H1 (cell line): ENCODE measurements around the gene BBC3. TPM values are rescaled to one million over a fixed set of nuclear protein-coding genes. Genes with fewer than 3 reads are reported as not detected.

Experiments
- CTCF ChIA-PET: fragments of 300-600 bp; sonication (Branson Sonifier 250); formaldehyde crosslinking; loops from one replicate; lab custom pipeline; 2021; ENCODE audit not compliant: partially characterized antibody; lab: Charles Lee
- POLR2A ChIA-PET: fragments of 300-600 bp; sonication (Branson Sonifier 250); formaldehyde crosslinking; loops from one replicate; lab custom pipeline; 2021; ENCODE audit warnings: inconsistent platforms; ENCODE audit not compliant: partially characterized antibody; lab: Charles Lee
- DNase-seq, 2 experiments: peaks; one replicate each; pipeline versions ENCODE4 v3.0.0 to v3.0.0-alpha.2; 2010 to 2022; ENCODE audit warnings: low spot score in 2 of 2, low read depth in 1 of 2, mixed read lengths in 1 of 2
- FAIRE-seq: peaks from 2 replicates; lab custom pipeline; 2011; peaks lifted over from hg19 to GRCh38; lab: Jason Lieb, UNC
- H2AFZ ChIP-seq: 2 replicates; pipeline ENCODE4 v1.8.1; 2012; ENCODE audit warnings: low read length, inconsistent platforms
- H2AK5ac ChIP-seq: 2 replicates; pipeline ENCODE4 v1.6.1; 2013; ENCODE audit warnings: low read depth, low read length
- H2BK120ac ChIP-seq: replicated peaks from 2 replicates; pipeline ENCODE3; 2013; ENCODE audit warnings: low read depth, low read length, inconsistent platforms
- H2BK12ac ChIP-seq: 2 replicates; pipeline ENCODE4 v1.6.1; 2013; ENCODE audit warnings: low read depth, low read length
- H2BK15ac ChIP-seq: 2 replicates; pipeline ENCODE4 v1.6.1; 2013; ENCODE audit warnings: low read length
- H2BK20ac ChIP-seq: 2 replicates; pipeline ENCODE4 v1.6.1; 2013; ENCODE audit warnings: low read length
- H2BK5ac ChIP-seq: 2 replicates; pipeline ENCODE4 v1.6.1; 2013; ENCODE audit warnings: low read depth, low read length
- H3K14ac ChIP-seq: 2 replicates; pipeline ENCODE4 v1.6.1; 2013; ENCODE audit warnings: inconsistent platforms; ENCODE audit not compliant: insufficient read length
- H3K18ac ChIP-seq: 2 replicates; pipeline ENCODE4 v1.6.1; 2013; ENCODE audit warnings: low read length; ENCODE audit errors: extremely low read depth
- H3K23ac ChIP-seq: 2 replicates; pipeline ENCODE4 v1.6.1; 2013; ENCODE audit warnings: inconsistent platforms; ENCODE audit not compliant: insufficient read length
- H3K23me2 ChIP-seq: 2 replicates; pipeline ENCODE4 v1.6.1; 2013; ENCODE audit warnings: low read depth, low read length
- H3K27ac ChIP-seq: 2 replicates; pipeline ENCODE4 v1.6.1; 2011; ENCODE audit warnings: low read depth, low read length, inconsistent platforms
- H3K27me3 ChIP-seq, 4 experiments: replicated peaks in 1 of 4; 1 replicate in 1 of 4; 2 replicates in 3 of 4; pipeline versions ENCODE4 v1.6.1 to v1.8.1; 2011 to 2013; ENCODE audit warnings: low read length in 3 of 4, mild to moderate bottlenecking in 3 of 4, inconsistent platforms in 2 of 4, mixed read lengths in 2 of 4, moderate library complexity in 1 of 4; ENCODE audit not compliant: control insufficient read depth in 3 of 4, insufficient read depth in 3 of 4; ENCODE audit errors: extremely low read depth in 1 of 4
- H3K36me3 ChIP-seq, 4 experiments: 2 replicates each; pipeline versions ENCODE4 v1.6.1 to v1.8.1; 2011 to 2013; ENCODE audit warnings: mild to moderate bottlenecking in 4 of 4, low read length in 3 of 4, moderate library complexity in 2 of 4, control low read depth in 1 of 4, inconsistent platforms in 1 of 4; ENCODE audit not compliant: insufficient read depth in 4 of 4, control insufficient read depth in 2 of 4
- H3K4ac ChIP-seq: replicated peaks from 2 replicates; pipeline ENCODE3; 2013; ENCODE audit warnings: low read length, low read depth, mixed read lengths, inconsistent platforms; ENCODE audit not compliant: insufficient read length
- H3K4me1 ChIP-seq, 4 experiments: replicated peaks in 1 of 4; 1 replicate in 1 of 4; 2 replicates in 3 of 4; pipeline versions ENCODE4 v1.6.1 to v1.8.1; 2011 to 2013; ENCODE audit warnings: low read length in 3 of 4, inconsistent platforms in 2 of 4, mixed read lengths in 1 of 4; ENCODE audit not compliant: insufficient read depth in 4 of 4, control insufficient read depth in 3 of 4
- H3K4me2 ChIP-seq, 2 experiments: 2 replicates each; pipeline versions ENCODE4 v1.6.1 to v1.8.1; 2011 to 2013; ENCODE audit warnings: low read depth in 2 of 2, low read length in 2 of 2, control low read depth in 1 of 2, inconsistent platforms in 1 of 2, mild to moderate bottlenecking in 1 of 2; ENCODE audit not compliant: insufficient read depth in 1 of 2
- H3K4me3 ChIP-seq, 4 experiments: fragments of 200-600, 300-600 bp in 1 of 4; sonication (generic), shearing (Covaris generic), sonication (Bioruptor Twin) in 1 of 4; 2 replicates each; pipeline versions ENCODE4 v1.5.1 to v1.8.1; 2011 to 2016; ENCODE audit warnings: low read length in 4 of 4, low read depth in 3 of 4, control low read depth in 2 of 4, inconsistent platforms in 2 of 4, mild to moderate bottlenecking in 2 of 4, mixed read lengths in 1 of 4, moderate library complexity in 1 of 4; ENCODE audit not compliant: insufficient read depth in 2 of 4; ENCODE audit errors: extremely low read depth in 1 of 4
- H3K56ac ChIP-seq: replicated peaks from 2 replicates; pipeline ENCODE3; 2013; ENCODE audit warnings: low read depth, mild to moderate bottlenecking, mixed read lengths, low read length, inconsistent platforms; ENCODE audit not compliant: insufficient read length
- H3K79me1 ChIP-seq: 2 replicates; pipeline ENCODE4 v1.6.1; 2013; ENCODE audit warnings: low read depth, low read length, control low read depth
- H3K79me2 ChIP-seq, 2 experiments: 2 replicates each; pipeline versions ENCODE4 v1.6.1 to v1.8.1; 2012 to 2013; ENCODE audit warnings: low read length in 2 of 2, mild to moderate bottlenecking in 2 of 2, inconsistent platforms in 1 of 2; ENCODE audit not compliant: insufficient read depth in 2 of 2, control insufficient read depth in 1 of 2
- H3K9ac ChIP-seq, 4 experiments: replicated peaks in 1 of 4; 1 replicate in 1 of 4; 2 replicates in 3 of 4; pipeline versions ENCODE4 v1.6.1 to v1.8.1; 2011 to 2013; ENCODE audit warnings: low read depth in 3 of 4, low read length in 3 of 4, control low read depth in 2 of 4, mild to moderate bottlenecking in 2 of 4, moderate library complexity in 2 of 4, inconsistent platforms in 1 of 4; ENCODE audit errors: extremely low read depth in 1 of 4
- H3K9me3 ChIP-seq, 2 experiments: 2 replicates each; pipeline versions ENCODE4 v1.6.1 to v1.8.1; 2012 to 2013; ENCODE audit warnings: mild to moderate bottlenecking in 2 of 2, moderate library complexity in 2 of 2, control low read depth in 1 of 2, inconsistent platforms in 1 of 2, low read depth in 1 of 2, low read length in 1 of 2, mixed read lengths in 1 of 2; ENCODE audit not compliant: insufficient read depth in 2 of 2
- H4K20me1 ChIP-seq, 2 experiments: replicated peaks in 1 of 2; 2 replicates each; pipeline versions ENCODE3 to v1.8.1; 2011 to 2013; ENCODE audit warnings: inconsistent platforms in 2 of 2, low read length in 2 of 2, mild to moderate bottlenecking in 1 of 2; ENCODE audit not compliant: insufficient read depth in 2 of 2, control insufficient read depth in 1 of 2
- H4K5ac ChIP-seq: 2 replicates; pipeline ENCODE4 v1.6.1; 2013; ENCODE audit warnings: low read length, low read depth, mixed read lengths, inconsistent platforms; ENCODE audit not compliant: insufficient read length
- H4K8ac ChIP-seq: 2 replicates; pipeline ENCODE4 v1.8.0; 2013; ENCODE audit warnings: mild to moderate bottlenecking, moderate library complexity, low read length, inconsistent platforms; ENCODE audit not compliant: insufficient read depth; ENCODE audit errors: extremely low read depth
- H4K91ac ChIP-seq: replicated peaks from 2 replicates; pipeline ENCODE3; 2013; ENCODE audit warnings: low read length, mixed read lengths, inconsistent platforms; ENCODE audit not compliant: insufficient read length
- BACH1 ChIP-seq: IDR thresholded peaks from 2 replicates; pipeline ENCODE4 v1.6.1; 2012; ENCODE audit warnings: low read length, improper control_type of control experiment
- CREB1 ChIP-seq: IDR thresholded peaks from 2 replicates; pipeline ENCODE4 v1.6.1; 2012; ENCODE audit warnings: inconsistent platforms
- GABPA ChIP-seq: IDR thresholded peaks from 2 replicates; pipeline ENCODE4 v1.6.1; 2011; ENCODE audit warnings: mild to moderate bottlenecking, low read length, moderate library complexity, borderline replicate concordance; ENCODE audit not compliant: insufficient read depth
- KDM1A ChIP-seq: fragments of 200-600, 300-600 bp; sonication (generic); IDR thresholded peaks from 2 replicates; pipeline ENCODE4 v1.7.1; 2016; ENCODE audit warnings: mild to moderate bottlenecking, low read length, borderline replicate concordance
- POU5F1 ChIP-seq: IDR thresholded peaks from 2 replicates; pipeline ENCODE4 v1.6.1; 2011; ENCODE audit warnings: low read depth, mild to moderate bottlenecking, low read length, moderate library complexity
- RNF2 ChIP-seq: fragments of 200-900, 300-1000 bp; sonication (generic); IDR thresholded peaks from 2 replicates; pipeline ENCODE4 v1.7.1; 2016; ENCODE audit warnings: borderline replicate concordance, low read depth, mild to moderate bottlenecking, antibody characterized with exemption, low read length; ENCODE audit not compliant: poor library complexity, severe bottlenecking; ENCODE audit errors: missing control alignments
- TBP ChIP-seq: IDR thresholded peaks from 2 replicates; pipeline ENCODE4 v1.6.1; 2011; ENCODE audit warnings: low read depth, low read length, improper control_type of control experiment
- WGBS, 2 experiments: shearing (Covaris generic) in 1 of 2; methylation state at CpG; one replicate each; pipeline versions ENCODE4 v1.1.6 to v1.1.7; 2013 to 2015; ENCODE audit warnings: low lambda C conversion rate in 2 of 2, mixed read lengths in 2 of 2, inconsistent platforms in 1 of 2, low coverage in 1 of 2, missing lambda C conversion rate in 1 of 2; ENCODE audit not compliant: insufficient replicate concordance in 2 of 2, insufficient coverage in 1 of 2, insufficient read length in 1 of 2; ENCODE audit errors: extremely low coverage in 1 of 2, missing lambda C conversion rate in 1 of 2; 5-methylcytosine and 5-hydroxymethylcytosine counted together
- polyA plus RNA-seq, 7 experiments: library from polyadenylated mRNA; depleted of rRNA in 3 of 7; stranded (reverse) in 5 of 7; unstranded in 2 of 7; fragments of >200 nt in 5 of 7; fragments of 200-250 nt in 2 of 7; gene quantifications; 1 replicate in 5 of 7; 2 replicates in 1 of 7; 4 replicates in 1 of 7; pipeline versions ENCODE4 v1.2.1 to v1.2.3, GENCODE V29; 2011 to 2013; ENCODE audit warnings: missing spikeins in 2 of 7, mixed read lengths in 2 of 7
- total RNA-seq: library from RNA; stranded (reverse); fragmentation: NEBNext Ultra II Directional; extraction: Animal tissue kit (Norgen Biotek cat#: 25700); gene quantifications from 2 replicates; pipeline ENCODE4 v1.2.1, GENCODE V29; 2021

BBC3 gene
- total and polyA plus RNA-seq, 2 of the 8 experiments (the other 6 are each of a cell fraction or from before 2014, with no cell fraction given): 13.2 to 21.6 TPM

GRCh38 chr19:47209319-47210179 is 21.4 kb downstream of the BBC3 start:
- no peak overlapping the region for H2AFZ ChIP-seq
- H3K4me1 ChIP-seq: peaks cover 0 to 14% (median 5%) of the 10 kb centered on the region in 4 experiments; a peak in 5 of 7 replicates
- H4K20me1 ChIP-seq: peaks cover 0 to 2% of the 10 kb centered on the region in 2 experiments
- H2BK5ac ChIP-seq: no peak overlapping the region
- no peak overlapping the region for H3K23ac ChIP-seq
- DNase-seq (no peak), FAIRE-seq (peak; percentile 78)
- H3K14ac ChIP-seq: no peak overlapping the region
- no peak overlapping the region for H3K18ac ChIP-seq
- no peak overlapping the region for H2BK120ac ChIP-seq
- H2AK5ac ChIP-seq: no peak overlapping the region
- peaks cover 13 to 69% (median 37%) of the 10 kb centered on the region in 4 experiments for H3K36me3 ChIP-seq
- no peak overlapping the region for H3K4ac ChIP-seq
- CTCF ChIA-PET: interaction anchor here (0.6 to 11.2 kb wide), 25 partner anchors 8 to 913 kb away, joined by 3 to 303 read pairs (median 7); no protein-coding TSS in a partner anchor
- no peaks in the 10 kb centered on the region for H3K79me2 ChIP-seq
- H3K27me3 ChIP-seq: no peaks in the 10 kb centered on the region
- H4K8ac ChIP-seq: no peak overlapping the region
- no peaks in the 10 kb centered on the region for H3K23me2 ChIP-seq
- H3K9ac ChIP-seq: no peak overlapping the region
- no peaks in the 10 kb centered on the region for H3K79me1 ChIP-seq
- H2BK12ac ChIP-seq: no peak overlapping the region
- no peak overlapping the region for H4K5ac ChIP-seq
- H3K4me2 ChIP-seq: no peak overlapping the region; a peak in 1 of 4 replicates
- no peak overlapping the region for H2BK20ac ChIP-seq
- TF ChIP-seq BACH1 (no peak), POU5F1 (no peak), TBP (no peak), CREB1 (no peak), KDM1A (no peak), RNF2 (no peak), GABPA (no peak)
- TF ChIP-seq, all 59 proteins: peak for 0
- Histone ChIP-seq H3K9me3 (no peaks in the 10 kb centered on the region), H4K91ac (no peak overlapping the region), H2BK15ac (no peak overlapping the region), H3K56ac (no peak overlapping the region), H3K27ac (peak overlapping the region; percentile 51; the same call in 1 of the 2 replicates), H3K4me3 (no peak overlapping the region)
- WGBS, 2 experiments: 91% methylated on average over 13 of the region's 13 CpGs; no CpG with 5 or more reads in 1 of the 2 experiments
- POLR2A ChIA-PET: interaction anchor here (0.9 to 10.6 kb wide), 16 partner anchors 10 to 96 kb away, joined by 3 to 195 read pairs (median 6); partner anchors contain the start of genes CCDC9, SAE1 and ZC3H4
